H9 (cell line): ENCODE results near the gene GFPT1. TPM values are rescaled to one million over a fixed set of nuclear protein-coding genes. Genes with fewer than 3 reads are reported as not detected.

Experiments
- DNase-seq: peaks from one replicate; pipeline ENCODE4 v3.0.0-alpha.2; 2017
- H2AFZ ChIP-seq: one replicate; pipeline ENCODE4 v1.6.1; 2013; ENCODE audit warnings: mild to moderate bottlenecking, low read length, control low read depth, moderate library complexity
- H2AK5ac ChIP-seq: 2 replicates; pipeline ENCODE4 v1.6.1; 2013; ENCODE audit warnings: low read length, control low read depth, mixed read lengths; ENCODE audit not compliant: insufficient read length
- H2BK120ac ChIP-seq: one replicate; pipeline ENCODE4 v1.6.1; 2013; ENCODE audit warnings: low read depth, mild to moderate bottlenecking, low read length, control low read depth, inconsistent platforms; ENCODE audit not compliant: poor library complexity, severe bottlenecking
- H2BK12ac ChIP-seq: 2 replicates; pipeline ENCODE4 v1.6.1; 2013; ENCODE audit warnings: low read length, control low read depth, mixed read lengths, low read depth; ENCODE audit not compliant: insufficient read length
- H2BK15ac ChIP-seq: 2 replicates; pipeline ENCODE4 v1.6.1; 2013; ENCODE audit warnings: low read depth, low read length, control low read depth
- H2BK20ac ChIP-seq: one replicate; pipeline ENCODE4 v1.6.1; 2013; ENCODE audit warnings: low read depth, mild to moderate bottlenecking, low read length, control low read depth, inconsistent platforms; ENCODE audit not compliant: poor library complexity, severe bottlenecking
- H2BK5ac ChIP-seq: 2 replicates; pipeline ENCODE4 v1.6.1; 2013; ENCODE audit warnings: low read length, control low read depth, mixed read lengths; ENCODE audit not compliant: insufficient read length
- H3K14ac ChIP-seq: 2 replicates; pipeline ENCODE4 v1.6.1; 2013; ENCODE audit warnings: low read length, control low read depth; ENCODE audit not compliant: insufficient read depth
- H3K18ac ChIP-seq: 2 replicates; pipeline ENCODE4 v1.6.1; 2013; ENCODE audit warnings: low read depth, mild to moderate bottlenecking, mixed read lengths, low read length, control low read depth; ENCODE audit not compliant: insufficient read length
- H3K23ac ChIP-seq: 2 replicates; pipeline ENCODE4 v1.6.1; 2013; ENCODE audit warnings: low read length, control low read depth, mixed read lengths, low read depth; ENCODE audit not compliant: insufficient read length
- H3K23me2 ChIP-seq: 2 replicates; pipeline ENCODE4 v1.6.1; 2013; ENCODE audit warnings: low read depth, mild to moderate bottlenecking, mixed read lengths, low read length, control low read depth; ENCODE audit not compliant: insufficient read length, poor library complexity, severe bottlenecking
- H3K27ac ChIP-seq: 2 replicates; pipeline ENCODE4 v1.5.1; 2013; ENCODE audit warnings: low read length, control low read depth, mixed read lengths, low read depth; ENCODE audit not compliant: insufficient read length
- H3K27me3 ChIP-seq: 2 replicates; pipeline ENCODE4 v1.6.1; 2013; ENCODE audit warnings: low read length, control low read depth, inconsistent platforms; ENCODE audit not compliant: insufficient read depth
- H3K4ac ChIP-seq: 2 replicates; pipeline ENCODE4 v1.6.1; 2013; ENCODE audit warnings: low read depth, mild to moderate bottlenecking, control low read depth, inconsistent platforms, low read length, moderate library complexity
- H3K4me1 ChIP-seq: 2 replicates; pipeline ENCODE4 v1.6.1; 2013; ENCODE audit warnings: low read length, control low read depth, inconsistent platforms; ENCODE audit not compliant: insufficient read depth
- H3K4me2 ChIP-seq: 2 replicates; pipeline ENCODE4 v1.6.1; 2013; ENCODE audit warnings: low read length, control low read depth, mixed read lengths; ENCODE audit not compliant: insufficient read length, insufficient read depth
- H3K56ac ChIP-seq: 2 replicates; pipeline ENCODE4 v1.6.1; 2013; ENCODE audit warnings: low read depth, mild to moderate bottlenecking, mixed read lengths, low read length, control low read depth; ENCODE audit not compliant: insufficient read length
- H3K79me1 ChIP-seq: 2 replicates; pipeline ENCODE4 v1.6.1; 2013; ENCODE audit warnings: low read depth, mild to moderate bottlenecking, moderate library complexity, low read length, control low read depth, inconsistent platforms; ENCODE audit not compliant: insufficient read depth, poor library complexity, severe bottlenecking
- H3K79me2 ChIP-seq: 2 replicates; pipeline ENCODE4 v1.6.1; 2013; ENCODE audit warnings: low read length, control low read depth, inconsistent platforms; ENCODE audit not compliant: insufficient read depth
- H3K9ac ChIP-seq: 2 replicates; pipeline ENCODE4 v1.6.1; 2013; ENCODE audit warnings: low read length, control low read depth, mixed read lengths; ENCODE audit not compliant: insufficient read length; ENCODE audit errors: extremely low read depth
- H3K9me3 ChIP-seq: one replicate; pipeline ENCODE4 v1.6.1; 2013; ENCODE audit warnings: low read depth, low read length, inconsistent platforms; ENCODE audit not compliant: control insufficient read depth
- H3T11ph ChIP-seq: one replicate; pipeline ENCODE4 v1.6.1; 2013; ENCODE audit warnings: mild to moderate bottlenecking, low read length, control low read depth, inconsistent platforms
- H4K20me1 ChIP-seq: one replicate; pipeline ENCODE4 v1.6.1; 2013; ENCODE audit not compliant: control insufficient read depth, insufficient read length, insufficient read depth
- H4K5ac ChIP-seq: 2 replicates; pipeline ENCODE4 v1.6.1; 2013; ENCODE audit warnings: low read depth, mild to moderate bottlenecking, mixed read lengths, low read length, control low read depth; ENCODE audit not compliant: insufficient read length
- H4K8ac ChIP-seq: replicated peaks from 2 replicates; pipeline ENCODE4 v1.6.1; 2013; ENCODE audit warnings: low read length, control low read depth, mixed read lengths, low read depth; ENCODE audit not compliant: insufficient read length
- H4K91ac ChIP-seq: 2 replicates; pipeline ENCODE4 v1.6.1; 2013; ENCODE audit warnings: low read depth, mild to moderate bottlenecking, moderate library complexity, mixed read lengths, low read length, control low read depth; ENCODE audit not compliant: insufficient read length
- H3K27ac Mint-ChIP-seq, 3 experiments: 2 replicates in 2 of 3; 3 replicates in 1 of 3; pipeline ENCODE4 v1.8.0; 2020 to 2021; ENCODE audit warnings: mixed read lengths in 3 of 3, mild to moderate bottlenecking in 1 of 3, moderate library complexity in 1 of 3
- H3K27me3 Mint-ChIP-seq: 2 replicates; pipeline ENCODE4 v1.8.0; 2021; ENCODE audit warnings: low read depth, mild to moderate bottlenecking, moderate library complexity, mixed read lengths
- H3K36me3 Mint-ChIP-seq, 3 experiments: 2 replicates in 2 of 3; 3 replicates in 1 of 3; pipeline ENCODE4 v1.8.0; 2020 to 2021; ENCODE audit warnings: low read depth in 3 of 3, mixed read lengths in 3 of 3; ENCODE audit not compliant: insufficient read depth in 1 of 3
- H3K4me1 Mint-ChIP-seq, 2 experiments: 2 replicates each; pipeline ENCODE4 v1.8.0; 2020; ENCODE audit warnings: mixed read lengths in 2 of 2
- H3K4me3 Mint-ChIP-seq, 2 experiments: 2 replicates in 1 of 2; 3 replicates in 1 of 2; pipeline ENCODE4 v1.8.0; 2020 to 2021; ENCODE audit warnings: mild to moderate bottlenecking in 2 of 2, mixed read lengths in 2 of 2, moderate library complexity in 1 of 2
- H3K9me3 Mint-ChIP-seq, 2 experiments: 2 replicates in 1 of 2; 3 replicates in 1 of 2; pipeline ENCODE4 v1.8.0; 2020; ENCODE audit warnings: mild to moderate bottlenecking in 2 of 2, mixed read lengths in 2 of 2, moderate library complexity in 1 of 2
- WGBS: extraction: QIAGEN DNeasy Blood & Tissue Kit; methylation state at CpG from one replicate; pipeline ENCODE4 v1.1.7; 2013; ENCODE audit warnings: missing lambda C conversion rate, low lambda C conversion rate, mixed read lengths; ENCODE audit not compliant: insufficient read length; ENCODE audit errors: extremely low coverage; 5-methylcytosine and 5-hydroxymethylcytosine counted together
- total RNA-seq: library from RNA; stranded (reverse); gene quantifications from 2 replicates; pipeline ENCODE4 v1.2.1, GENCODE V29; 2021
- TF ChIP-seq, protein P1 (sequence below): fragments of 200-600 bp; sonication (generic); conservative IDR thresholded peaks from 3 replicates; pipeline ENCODE4 v1.8.0; 2021; ENCODE audit warnings: antibody characterized with exemption, mild to moderate bottlenecking

Gene GFPT1
- total RNA-seq, 1 experiment from 2014 or later: 84.4 TPM

GRCh38 chr2:69288429-69288828 is 98.6 kb downstream of the GFPT1 start:
- H3K9me3 ChIP-seq: no peaks in the 10 kb centered on the region
- H2BK120ac ChIP-seq: no peak overlapping the region
- H4K5ac ChIP-seq: no peak overlapping the region
- no peaks in the 10 kb centered on the region for H3K79me1 ChIP-seq
- no peak overlapping the region for H3T11ph ChIP-seq
- no peaks in the 10 kb centered on the region; the same call in 1 of the 2 replicates for H3K27me3 ChIP-seq
- no peak overlapping the region for H4K8ac ChIP-seq
- no peak overlapping the region for H3K4ac ChIP-seq
- H3K23ac ChIP-seq: no peak overlapping the region
- no peak overlapping the region for H3K56ac ChIP-seq
- no peak for DNase-seq
- H4K91ac ChIP-seq: no peak overlapping the region
- WGBS: no CpG with 5 or more reads among the region's 1 CpG
- H4K20me1 ChIP-seq: no peaks in the 10 kb centered on the region
- Mint-ChIP-seq H3K27me3 (no peaks in the 10 kb centered on the region), H3K27ac (no peak overlapping the region), H3K4me1 (no peaks in the 10 kb centered on the region), H3K9me3 (no peaks in the 10 kb centered on the region), H3K36me3 (no peaks in the 10 kb centered on the region), H3K4me3 (no peak overlapping the region)
- no peak overlapping the region for H2AK5ac ChIP-seq
- no peak overlapping the region for H3K4me2 ChIP-seq
- no peak overlapping the region for H3K9ac ChIP-seq
- TF ChIP-seq, protein P1, sequence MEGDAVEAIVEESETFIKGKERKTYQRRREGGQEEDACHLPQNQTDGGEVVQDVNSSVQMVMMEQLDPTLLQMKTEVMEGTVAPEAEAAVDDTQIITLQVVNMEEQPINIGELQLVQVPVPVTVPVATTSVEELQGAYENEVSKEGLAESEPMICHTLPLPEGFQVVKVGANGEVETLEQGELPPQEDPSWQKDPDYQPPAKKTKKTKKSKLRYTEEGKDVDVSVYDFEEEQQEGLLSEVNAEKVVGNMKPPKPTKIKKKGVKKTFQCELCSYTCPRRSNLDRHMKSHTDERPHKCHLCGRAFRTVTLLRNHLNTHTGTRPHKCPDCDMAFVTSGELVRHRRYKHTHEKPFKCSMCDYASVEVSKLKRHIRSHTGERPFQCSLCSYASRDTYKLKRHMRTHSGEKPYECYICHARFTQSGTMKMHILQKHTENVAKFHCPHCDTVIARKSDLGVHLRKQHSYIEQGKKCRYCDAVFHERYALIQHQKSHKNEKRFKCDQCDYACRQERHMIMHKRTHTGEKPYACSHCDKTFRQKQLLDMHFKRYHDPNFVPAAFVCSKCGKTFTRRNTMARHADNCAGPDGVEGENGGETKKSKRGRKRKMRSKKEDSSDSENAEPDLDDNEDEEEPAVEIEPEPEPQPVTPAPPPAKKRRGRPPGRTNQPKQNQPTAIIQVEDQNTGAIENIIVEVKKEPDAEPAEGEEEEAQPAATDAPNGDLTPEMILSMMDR: no peak
- no peak overlapping the region for H2BK12ac ChIP-seq
- no peak overlapping the region for H2BK5ac ChIP-seq
- no peak overlapping the region for H3K18ac ChIP-seq
- no peaks in the 10 kb centered on the region for H3K79me2 ChIP-seq
- H2BK20ac ChIP-seq: no peak overlapping the region
- H3K14ac ChIP-seq: no peak overlapping the region
- no peaks in the 10 kb centered on the region for H3K23me2 ChIP-seq
- no peak overlapping the region for H3K27ac ChIP-seq
- H3K4me1 ChIP-seq: no peaks in the 10 kb centered on the region
- H2AFZ ChIP-seq: no peak overlapping the region
- H2BK15ac ChIP-seq: no peak overlapping the region
